ENCODE measurements around the gene LSM14A. TPM values are rescaled to one million over a fixed set of nuclear protein-coding genes. Genes with fewer than 3 reads are reported as not detected.

The LSM14A gene
- total RNA-seq, 1 experiment from 2014 or later: 161 TPM

DNA sequence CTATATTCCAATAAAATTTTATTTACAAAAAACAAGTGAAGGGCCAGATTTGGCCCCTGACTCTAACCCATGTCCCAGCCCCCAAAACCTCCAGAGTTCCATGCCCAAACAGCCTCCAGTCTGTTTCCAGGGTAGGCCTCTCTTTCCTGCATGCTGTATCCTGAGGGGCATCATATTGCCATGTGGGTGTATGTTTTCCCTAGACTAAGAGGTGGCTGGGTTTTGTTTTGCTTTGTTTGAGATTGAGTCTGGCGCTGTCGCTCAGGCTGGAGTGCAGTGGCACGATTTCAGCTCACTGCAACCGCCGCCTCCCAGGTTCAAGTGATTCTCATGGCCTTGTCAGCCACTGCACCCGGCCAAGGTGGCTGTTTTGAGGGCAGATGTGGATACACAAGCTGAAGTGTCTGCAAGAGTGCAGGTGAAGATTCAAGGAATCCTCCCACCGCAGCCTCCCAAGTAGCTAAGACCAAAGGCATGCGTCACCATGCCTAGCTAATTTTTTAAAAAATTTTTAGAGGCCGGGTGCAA, 23.6 kb upstream of the LSM14A start (continued):
- no peak for TF ChIP-seq PRDM15 (CRISPR knock-in tag; IDR thresholded peaks at IDR 0.05)
- no peak for TF ChIP-seq ZNF671 (CRISPR knock-in tag; IDR thresholded peaks at IDR 0.05)
- TF ChIP-seq ZNF121 (CRISPR knock-in tag; IDR thresholded peaks at IDR 0.05): no peak
- no peak for TF ChIP-seq PREB (CRISPR knock-in tag; IDR thresholded peaks at IDR 0.05; ENCODE audit: borderline replicate concordance)
- TF ChIP-seq FOXJ3 (CRISPR knock-in tag; IDR thresholded peaks at IDR 0.05; ENCODE audit: borderline replicate concordance): no peak
- no peak for TF ChIP-seq ZNF281 (CRISPR knock-in tag; IDR thresholded peaks at IDR 0.05)
- TF ChIP-seq MXD4 (CRISPR knock-in tag; IDR thresholded peaks at IDR 0.05; ENCODE audit: borderline replicate concordance): no peak
- TF ChIP-seq ZNF396 (CRISPR knock-in tag; IDR thresholded peaks at IDR 0.05; ENCODE audit: borderline replicate concordance): no peak
- TF ChIP-seq USF1 (CRISPR knock-in tag; IDR thresholded peaks at IDR 0.05): no peak
- TF ChIP-seq ZNF232 (CRISPR knock-in tag; IDR thresholded peaks at IDR 0.05): no peak

- peaks cover 5% of the 10 kb centered on the region; the same call in 1 of the 2 replicates for H3K4me1 Mint-ChIP-seq
- no peaks in the 10 kb centered on the region for H3K9me3 Mint-ChIP-seq
- no peaks in the 10 kb centered on the region for H3K36me3 Mint-ChIP-seq
- no peak overlapping the region for H3K27ac Mint-ChIP-seq
- no peaks in the 10 kb centered on the region for H3K27me3 Mint-ChIP-seq (ENCODE audit: low read depth)
- ChIA-PET POLR2A (no interaction called here), CTCF (interaction anchor here (1.7 to 8.2 kb wide), 2 partner anchors 53 to 371 kb away, joined by 6 to 89 read pairs; no protein-coding TSS in a partner anchor)
- ATAC-seq (no peak), DNase-seq (ENCODE audit: low spot score) (no peak)
- no peak overlapping the region for H3K4me3 Mint-ChIP-seq
- TF ChIP-seq ZBTB21 (CRISPR knock-in tag; IDR thresholded peaks at IDR 0.05; ENCODE audit: borderline replicate concordance): no peak
- TF ChIP-seq GABPB1 (CRISPR knock-in tag; IDR thresholded peaks at IDR 0.05): no peak
- TF ChIP-seq, protein P1, sequence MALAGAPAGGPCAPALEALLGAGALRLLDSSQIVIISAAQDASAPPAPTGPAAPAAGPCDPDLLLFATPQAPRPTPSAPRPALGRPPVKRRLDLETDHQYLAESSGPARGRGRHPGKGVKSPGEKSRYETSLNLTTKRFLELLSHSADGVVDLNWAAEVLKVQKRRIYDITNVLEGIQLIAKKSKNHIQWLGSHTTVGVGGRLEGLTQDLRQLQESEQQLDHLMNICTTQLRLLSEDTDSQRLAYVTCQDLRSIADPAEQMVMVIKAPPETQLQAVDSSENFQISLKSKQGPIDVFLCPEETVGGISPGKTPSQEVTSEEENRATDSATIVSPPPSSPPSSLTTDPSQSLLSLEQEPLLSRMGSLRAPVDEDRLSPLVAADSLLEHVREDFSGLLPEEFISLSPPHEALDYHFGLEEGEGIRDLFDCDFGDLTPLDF (CRISPR knock-in tag; IDR thresholded peaks at IDR 0.05): no peak
- TF ChIP-seq ATF1 (CRISPR knock-in tag; IDR thresholded peaks at IDR 0.05): no peak
- no peak for TF ChIP-seq ZMAT4 (CRISPR knock-in tag; IDR thresholded peaks at IDR 0.05)
- TF ChIP-seq IRF2 (CRISPR knock-in tag; IDR thresholded peaks at IDR 0.05; ENCODE audit: borderline replicate concordance, low read depth): no peak
- no peak for TF ChIP-seq ZNF396 (CRISPR knock-in tag; IDR thresholded peaks at IDR 0.05; ENCODE audit: borderline replicate concordance)
- TF ChIP-seq, protein P2, sequence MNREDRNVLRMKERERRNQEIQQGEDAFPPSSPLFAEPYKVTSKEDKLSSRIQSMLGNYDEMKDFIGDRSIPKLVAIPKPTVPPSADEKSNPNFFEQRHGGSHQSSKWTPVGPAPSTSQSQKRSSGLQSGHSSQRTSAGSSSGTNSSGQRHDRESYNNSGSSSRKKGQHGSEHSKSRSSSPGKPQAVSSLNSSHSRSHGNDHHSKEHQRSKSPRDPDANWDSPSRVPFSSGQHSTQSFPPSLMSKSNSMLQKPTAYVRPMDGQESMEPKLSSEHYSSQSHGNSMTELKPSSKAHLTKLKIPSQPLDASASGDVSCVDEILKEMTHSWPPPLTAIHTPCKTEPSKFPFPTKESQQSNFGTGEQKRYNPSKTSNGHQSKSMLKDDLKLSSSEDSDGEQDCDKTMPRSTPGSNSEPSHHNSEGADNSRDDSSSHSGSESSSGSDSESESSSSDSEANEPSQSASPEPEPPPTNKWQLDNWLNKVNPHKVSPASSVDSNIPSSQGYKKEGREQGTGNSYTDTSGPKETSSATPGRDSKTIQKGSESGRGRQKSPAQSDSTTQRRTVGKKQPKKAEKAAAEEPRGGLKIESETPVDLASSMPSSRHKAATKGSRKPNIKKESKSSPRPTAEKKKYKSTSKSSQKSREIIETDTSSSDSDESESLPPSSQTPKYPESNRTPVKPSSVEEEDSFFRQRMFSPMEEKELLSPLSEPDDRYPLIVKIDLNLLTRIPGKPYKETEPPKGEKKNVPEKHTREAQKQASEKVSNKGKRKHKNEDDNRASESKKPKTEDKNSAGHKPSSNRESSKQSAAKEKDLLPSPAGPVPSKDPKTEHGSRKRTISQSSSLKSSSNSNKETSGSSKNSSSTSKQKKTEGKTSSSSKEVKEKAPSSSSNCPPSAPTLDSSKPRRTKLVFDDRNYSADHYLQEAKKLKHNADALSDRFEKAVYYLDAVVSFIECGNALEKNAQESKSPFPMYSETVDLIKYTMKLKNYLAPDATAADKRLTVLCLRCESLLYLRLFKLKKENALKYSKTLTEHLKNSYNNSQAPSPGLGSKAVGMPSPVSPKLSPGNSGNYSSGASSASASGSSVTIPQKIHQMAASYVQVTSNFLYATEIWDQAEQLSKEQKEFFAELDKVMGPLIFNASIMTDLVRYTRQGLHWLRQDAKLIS (CRISPR knock-in tag; IDR thresholded peaks at IDR 0.05; ENCODE audit: borderline replicate concordance): no peak
- no peak for TF ChIP-seq SMAD4 (CRISPR knock-in tag; IDR thresholded peaks at IDR 0.05)
- no peak for TF ChIP-seq EMX1 (CRISPR knock-in tag; IDR thresholded peaks at IDR 0.05)
- TF ChIP-seq FOXK1 (CRISPR knock-in tag; IDR thresholded peaks at IDR 0.05): no peak
These were observed 22.4 kb upstream of the LSM14A start for GRCh38 chr19:34149873-34150272.
